ENCODE measurements around the gene CPAMD8. TPM values are rescaled to one million over a fixed set of nuclear protein-coding genes. Genes with fewer than 3 reads are reported as not detected.
A peak's percentile ranks its signal among the peaks of the same experiment; 100 is the strongest.
"Not testable (repeated sequence)": the region's sequence is repeated elsewhere in the genome, so short reads cannot be mapped to it uniquely, and the experiment has no call there.

The CPAMD8 gene
- total and polyA plus RNA-seq, 5 donors from 2014 or later, result 0.03 to 2.3 (median 0.36) TPM; not detected in 1

DNA sequence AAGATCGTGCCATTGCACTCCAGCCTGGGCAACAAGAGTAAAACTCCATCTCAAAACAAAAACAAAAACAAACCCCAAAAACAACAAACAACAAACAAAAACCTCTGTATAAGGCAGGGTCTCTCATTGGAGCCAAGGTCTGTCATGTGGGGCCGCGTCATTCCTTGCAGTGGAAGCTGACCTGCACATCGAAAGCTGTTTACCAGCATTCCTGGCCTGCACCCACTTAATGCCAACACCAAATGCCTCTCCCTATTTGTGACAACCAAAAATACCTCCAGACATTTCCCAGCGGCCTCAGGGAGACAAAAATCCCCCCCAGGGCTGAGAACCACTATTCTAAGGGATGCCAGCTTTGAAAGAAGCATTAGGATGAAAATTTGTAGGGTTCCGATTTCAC is 1.2 kb downstream of the CPAMD8 start:
- H3K4me3 ChIP-seq (ENCODE audit: low read depth, low read length), result no peak overlapping the region
- H3K36me3 ChIP-seq (ENCODE audit: control insufficient read depth, insufficient read depth, low read length), result no peaks in the 10 kb centered on the region
- Mint-ChIP-seq H3K4me3 (peak overlapping the region in 1 of 4 donors; percentile 84), H3K9me3 (peaks cover 0 to 26% (median 6%) of the 10 kb centered on the region in 7 donors), H3K27ac (no peak overlapping the region), H3K4me1 (peaks cover 0 to 12% (median 2%) of the 10 kb centered on the region in 4 donors), H3K36me3 (peaks cover 14% of the 10 kb centered on the region), H3K27me3 (peaks cover 51% of the 10 kb centered on the region)
- H3K4me1 ChIP-seq (ENCODE audit: control insufficient read depth, insufficient read depth, low read length, poor library complexity, severe bottlenecking), result peaks cover 8% of the 10 kb centered on the region
- peaks cover 12 to 20% of the 10 kb centered on the region in 2 experiments for H3K9me3 ChIP-seq (ENCODE audit: control insufficient read depth in 2 of 2, low read length in 2 of 2)
- ATAC-seq (ENCODE audit: low read depth in 2 of 2), result no peak
- DNase-seq, result no peak
- H3K27ac ChIP-seq (ENCODE audit: insufficient read depth, low read length, poor library complexity, severe bottlenecking), result no peak overlapping the region
- H3K27me3 ChIP-seq (ENCODE audit: control insufficient read depth, insufficient read depth, low read length), result peaks cover 11% of the 10 kb centered on the region

GRCh38 chr19:17024941-17025340 is 1.7 kb downstream of the CPAMD8 start:
- Mint-ChIP-seq H3K9me3 (peaks cover 0 to 26% (median 6%) of the 10 kb centered on the region in 7 donors), H3K4me1 (peaks cover 0 to 12% (median 2%) of the 10 kb centered on the region in 4 donors), H3K36me3 (peaks cover 14% of the 10 kb centered on the region), H3K27me3 (peaks cover 50% of the 10 kb centered on the region)
- H3K27ac Mint-ChIP-seq; DNase-seq; H3K27ac ChIP-seq (ENCODE audit: insufficient read depth, low read length, poor library complexity, severe bottlenecking); H3K4me3 ChIP-seq (ENCODE audit: low read depth, low read length); H3K4me3 Mint-ChIP-seq; H3K36me3 ChIP-seq (ENCODE audit: control insufficient read depth, insufficient read depth, low read length); ATAC-seq (ENCODE audit: low read depth in 2 of 2); H3K4me1 ChIP-seq (ENCODE audit: control insufficient read depth, insufficient read depth, low read length, poor library complexity, severe bottlenecking): not testable (repeated sequence)
- peaks cover 12 to 20% of the 10 kb centered on the region in 2 experiments for H3K9me3 ChIP-seq (ENCODE audit: control insufficient read depth in 2 of 2, low read length in 2 of 2)
- H3K27me3 ChIP-seq (ENCODE audit: control insufficient read depth, insufficient read depth, low read length), result peaks cover 11% of the 10 kb centered on the region

- Histone ChIP-seq H3K36me3 (ENCODE audit: control insufficient read depth, insufficient read depth, low read length) (no peaks in the 10 kb centered on the region), H3K27me3 (ENCODE audit: control insufficient read depth, insufficient read depth, low read length) (peaks cover 11% of the 10 kb centered on the region), H3K4me1 (ENCODE audit: control insufficient read depth, insufficient read depth, low read length, poor library complexity, severe bottlenecking) (peaks cover 8% of the 10 kb centered on the region), H3K27ac (ENCODE audit: insufficient read depth, low read length, poor library complexity, severe bottlenecking) (no peak overlapping the region), H3K4me3 (ENCODE audit: low read depth, low read length) (no peak overlapping the region), H3K9me3 (ENCODE audit: control insufficient read depth in 2 of 2, low read length in 2 of 2) (peaks cover 12 to 20% of the 10 kb centered on the region in 2 experiments)
- peaks cover 0 to 26% (median 5%) of the 10 kb centered on the region in 7 donors for H3K9me3 Mint-ChIP-seq
- DNase-seq (no peak), ATAC-seq (ENCODE audit: low read depth in 2 of 2) (no peak)
- H3K27ac Mint-ChIP-seq, result no peak overlapping the region
- H3K4me1 Mint-ChIP-seq, result peaks cover 0 to 12% (median 2%) of the 10 kb centered on the region in 4 donors
- H3K4me3 Mint-ChIP-seq, result no peak overlapping the region
- H3K27me3 Mint-ChIP-seq, result peaks cover 39% of the 10 kb centered on the region
- H3K36me3 Mint-ChIP-seq, result peaks cover 14% of the 10 kb centered on the region
Measured at GRCh38 chr19:17023805-17024204, 2.8 kb downstream of the CPAMD8 start.

DNA sequence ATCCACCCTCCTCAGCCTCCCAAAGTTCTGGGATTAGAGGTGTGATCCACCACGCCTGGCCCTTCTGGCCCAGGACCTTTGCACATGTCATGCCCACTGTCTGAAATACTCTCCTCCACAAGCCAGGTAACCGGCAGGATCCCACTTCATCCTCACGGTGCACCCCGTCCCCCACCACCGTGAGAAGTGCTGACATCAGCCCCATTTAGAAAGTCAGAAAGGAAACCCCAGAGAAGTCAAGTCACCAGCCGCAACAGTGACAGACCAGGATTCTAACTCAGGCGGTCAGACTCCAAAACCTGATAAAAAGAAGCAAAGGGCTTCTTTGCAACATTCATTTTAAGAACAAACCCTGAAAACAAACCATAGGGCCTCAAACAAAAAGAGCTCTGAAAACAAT is 3.9 kb downstream of the CPAMD8 start:
- peaks cover 0 to 26% (median 5%) of the 10 kb centered on the region in 7 donors for H3K9me3 Mint-ChIP-seq

GRCh38 chr19:17021793-17022590 is 4.6 kb downstream of the CPAMD8 start:
- H3K27ac ChIP-seq (ENCODE audit: insufficient read depth, low read length, poor library complexity, severe bottlenecking), result no peak overlapping the region
- DNase-seq (no peak), ATAC-seq (ENCODE audit: low read depth in 2 of 2) (no peak)
- Mint-ChIP-seq H3K36me3 (peaks cover 14% of the 10 kb centered on the region), H3K27me3 (peaks cover 27% of the 10 kb centered on the region), H3K4me1 (peaks cover 0 to 8% (median 2%) of the 10 kb centered on the region in 4 donors), H3K9me3 (peaks cover 0 to 26% (median 5%) of the 10 kb centered on the region in 7 donors), H3K4me3 (no peak overlapping the region), H3K27ac (no peak overlapping the region)
- H3K36me3 ChIP-seq (ENCODE audit: control insufficient read depth, insufficient read depth, low read length), result no peaks in the 10 kb centered on the region
- peaks cover 12 to 20% of the 10 kb centered on the region in 2 experiments for H3K9me3 ChIP-seq (ENCODE audit: control insufficient read depth in 2 of 2, low read length in 2 of 2)
- H3K4me3 ChIP-seq (ENCODE audit: low read depth, low read length), result no peak overlapping the region
- peaks cover 8% of the 10 kb centered on the region for H3K4me1 ChIP-seq (ENCODE audit: control insufficient read depth, insufficient read depth, low read length, poor library complexity, severe bottlenecking)
- peaks cover 11% of the 10 kb centered on the region for H3K27me3 ChIP-seq (ENCODE audit: control insufficient read depth, insufficient read depth, low read length)

More for the DNA sequence above, 3.9 kb downstream of the CPAMD8 start:
- ATAC-seq (ENCODE audit: low read depth in 2 of 2) (no peak), DNase-seq (no peak)
- peaks cover 12 to 20% of the 10 kb centered on the region in 2 experiments for H3K9me3 ChIP-seq (ENCODE audit: control insufficient read depth in 2 of 2, low read length in 2 of 2)
- Mint-ChIP-seq H3K4me3 (no peak overlapping the region), H3K27me3 (peaks cover 32% of the 10 kb centered on the region), H3K36me3 (peaks cover 14% of the 10 kb centered on the region), H3K27ac (no peak overlapping the region), H3K4me1 (peaks cover 0 to 10% (median 2%) of the 10 kb centered on the region in 4 donors)
- no peaks in the 10 kb centered on the region for H3K36me3 ChIP-seq (ENCODE audit: control insufficient read depth, insufficient read depth, low read length)
- peaks cover 11% of the 10 kb centered on the region for H3K27me3 ChIP-seq (ENCODE audit: control insufficient read depth, insufficient read depth, low read length)
- no peak overlapping the region for H3K27ac ChIP-seq (ENCODE audit: insufficient read depth, low read length, poor library complexity, severe bottlenecking)
- peaks cover 8% of the 10 kb centered on the region for H3K4me1 ChIP-seq (ENCODE audit: control insufficient read depth, insufficient read depth, low read length, poor library complexity, severe bottlenecking)
- no peak overlapping the region for H3K4me3 ChIP-seq (ENCODE audit: low read depth, low read length)

DNA sequence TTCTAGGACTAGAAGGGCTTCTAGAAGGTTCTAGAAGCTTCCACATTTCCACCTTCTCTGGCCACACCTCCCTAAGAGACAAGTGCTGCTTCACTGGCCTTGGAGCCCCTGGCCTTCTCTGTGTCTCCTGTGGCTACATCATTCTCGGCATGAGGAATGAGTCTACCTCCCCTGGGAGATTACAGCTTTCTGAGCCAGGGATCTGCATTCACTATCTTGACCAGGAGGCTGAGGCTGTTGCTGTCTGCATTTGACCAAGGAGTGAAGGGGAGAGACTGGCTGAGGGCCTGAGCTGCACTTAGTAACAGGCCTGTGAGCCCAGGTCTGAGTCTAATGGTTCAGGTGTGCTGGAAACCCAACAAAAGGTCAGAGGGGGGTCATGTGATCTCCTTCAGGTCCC is 5.3 kb downstream of the CPAMD8 start:
- no peak overlapping the region for H3K27ac Mint-ChIP-seq
- H3K9me3 Mint-ChIP-seq, result peaks cover 0 to 26% (median 5%) of the 10 kb centered on the region in 7 donors
- ATAC-seq (ENCODE audit: low read depth in 2 of 2), result no peak
- peaks cover 7% of the 10 kb centered on the region for H3K4me1 ChIP-seq (ENCODE audit: control insufficient read depth, insufficient read depth, low read length, poor library complexity, severe bottlenecking)
- H3K36me3 ChIP-seq (ENCODE audit: control insufficient read depth, insufficient read depth, low read length), result no peaks in the 10 kb centered on the region
- no peak overlapping the region for H3K27ac ChIP-seq (ENCODE audit: insufficient read depth, low read length, poor library complexity, severe bottlenecking)
- H3K4me3 ChIP-seq (ENCODE audit: low read depth, low read length), result no peak overlapping the region
- H3K27me3 ChIP-seq (ENCODE audit: control insufficient read depth, insufficient read depth, low read length), result peaks cover 11% of the 10 kb centered on the region
- H3K27me3 Mint-ChIP-seq, result peaks cover 29% of the 10 kb centered on the region
- H3K4me3 Mint-ChIP-seq, result no peak overlapping the region
- no peak for DNase-seq
- peaks cover 0 to 8% (median 2%) of the 10 kb centered on the region in 4 donors for H3K4me1 Mint-ChIP-seq
- peaks cover 14% of the 10 kb centered on the region for H3K36me3 Mint-ChIP-seq
- peaks cover 12 to 20% of the 10 kb centered on the region in 2 experiments for H3K9me3 ChIP-seq (ENCODE audit: control insufficient read depth in 2 of 2, low read length in 2 of 2)

GRCh38 chr19:17020823-17021222 is 5.8 kb downstream of the CPAMD8 start:
- H3K36me3 ChIP-seq (ENCODE audit: control insufficient read depth, insufficient read depth, low read length), result no peaks in the 10 kb centered on the region
- H3K4me3 ChIP-seq (ENCODE audit: low read depth, low read length), result no peak overlapping the region
- ATAC-seq (ENCODE audit: low read depth in 2 of 2), result no peak
- peaks cover 12 to 20% of the 10 kb centered on the region in 2 experiments for H3K9me3 ChIP-seq (ENCODE audit: control insufficient read depth in 2 of 2, low read length in 2 of 2)
- no peak overlapping the region for H3K4me3 Mint-ChIP-seq
- peaks cover 2% of the 10 kb centered on the region for H3K4me1 ChIP-seq (ENCODE audit: control insufficient read depth, insufficient read depth, low read length, poor library complexity, severe bottlenecking)
- H3K4me1 Mint-ChIP-seq, result peaks cover 0 to 3% (median under 1%) of the 10 kb centered on the region in 4 donors
- H3K36me3 Mint-ChIP-seq, result peaks cover 14% of the 10 kb centered on the region
- peaks cover 0 to 24% (median 4%) of the 10 kb centered on the region in 7 donors for H3K9me3 Mint-ChIP-seq
- no peak overlapping the region for H3K27ac ChIP-seq (ENCODE audit: insufficient read depth, low read length, poor library complexity, severe bottlenecking)
- H3K27me3 ChIP-seq (ENCODE audit: control insufficient read depth, insufficient read depth, low read length), result peaks cover 11% of the 10 kb centered on the region
- peaks cover 28% of the 10 kb centered on the region for H3K27me3 Mint-ChIP-seq
- H3K27ac Mint-ChIP-seq, result peak overlapping the region in 2 of 3 donors; percentile 64 to 67
- no peak for DNase-seq
